SK-N-MC (cell line): ENCODE measurements around the gene KRTAP10-9.
"Not testable (repeated sequence)": the region's sequence is repeated elsewhere in the genome, so short reads cannot be mapped to it uniquely, and the experiment has no call there.

Source experiments
- DNase-seq: peaks from one replicate; pipeline ENCODE4 v3.0.0-alpha.2; 2011; ENCODE audit warnings: low read depth, low spot score
- H3K27ac ChIP-seq: fragments of 200-600 bp; sonication (generic); 2 replicates; pipeline ENCODE4 v1.5.1; 2016; ENCODE audit warnings: mixed run types
- H3K36me3 ChIP-seq: fragments of 200-600 bp; sonication (generic); 2 replicates; pipeline ENCODE4 v1.6.1; 2017; ENCODE audit warnings: antibody characterized with exemption, low read length, mixed read lengths; ENCODE audit not compliant: insufficient read depth
- H3K4me3 ChIP-seq: fragments of 200-600 bp; sonication (generic); 2 replicates; pipeline ENCODE4 v1.5.1; 2016
- H3K9ac ChIP-seq: fragments of 200-600 bp; sonication (generic); 2 replicates; pipeline ENCODE4 v1.8.0; 2017; ENCODE audit warnings: mixed run types, mixed read lengths; ENCODE audit not compliant: insufficient read length
- H3K9me3 ChIP-seq: fragments of 200-600 bp; sonication (generic); 2 replicates; pipeline ENCODE4 v1.6.1; 2017; ENCODE audit warnings: low read depth, mild to moderate bottlenecking, antibody characterized with exemption, low read length, moderate library complexity, mixed read lengths
- EZH2 ChIP-seq: fragments of 200-600 bp; sonication (generic); IDR thresholded peaks from one replicate; pipeline ENCODE4 v1.6.1; 2017; ENCODE audit warnings: antibody characterized with exemption
- FOXP2 ChIP-seq: optimal IDR thresholded peaks from 2 replicates; pipeline ENCODE3; 2011; ENCODE audit warnings: mild to moderate bottlenecking, moderate library complexity; ENCODE audit not compliant: insufficient read depth; ENCODE audit errors: extremely low read length, control extremely low read depth
- POLR2AphosphoS5 ChIP-seq: IDR thresholded peaks from 2 replicates; pipeline ENCODE4 v1.6.1; 2012; ENCODE audit warnings: mild to moderate bottlenecking, low read depth, low read length, borderline replicate concordance

Gene KRTAP10-9

GRCh38 chr21:44628707-44629391 lies 2.0 kb downstream of the KRTAP10-9 start:
- TF ChIP-seq POLR2AphosphoS5 (no peak), FOXP2 (no peak), EZH2 (no peak)
- Histone ChIP-seq H3K9ac (no peak overlapping the region), H3K9me3 (peaks cover 4% of the 10 kb centered on the region; the same call in 1 of the 2 replicates), H3K36me3 (peaks cover 19% of the 10 kb centered on the region), H3K4me3 (no peak overlapping the region), H3K27ac (no peak overlapping the region)
- no peak for DNase-seq

GRCh38 chr21:44630440-44630839 lies 3.5 kb downstream of the KRTAP10-9 start:
- TF ChIP-seq FOXP2 (no peak), EZH2 (no peak), POLR2AphosphoS5 (no peak)
- no peak overlapping the region for H3K27ac ChIP-seq
- no peak overlapping the region for H3K9ac ChIP-seq
- peaks cover 19% of the 10 kb centered on the region for H3K36me3 ChIP-seq
- H3K9me3 ChIP-seq: no peaks in the 10 kb centered on the region
- H3K4me3 ChIP-seq: no peak overlapping the region
- no peak for DNase-seq

- no peak overlapping the region for H3K4me3 ChIP-seq
- DNase-seq: no peak
- TF ChIP-seq EZH2 (no peak), FOXP2 (no peak), POLR2AphosphoS5 (no peak)
- no peak overlapping the region for H3K9ac ChIP-seq
- peaks cover 19% of the 10 kb centered on the region for H3K36me3 ChIP-seq
- H3K9me3 ChIP-seq: no peaks in the 10 kb centered on the region
- no peak overlapping the region for H3K27ac ChIP-seq
Measured at GRCh38 chr21:44632067-44632466, 5.2 kb downstream of the KRTAP10-9 start.

- no peak overlapping the region for H3K9ac ChIP-seq
- no peak for TF ChIP-seq EZH2
- TF ChIP-seq POLR2AphosphoS5: no peak
- TF ChIP-seq FOXP2: no peak
- H3K4me3 ChIP-seq: no peak overlapping the region
- H3K27ac ChIP-seq: no peak overlapping the region
- H3K9me3 ChIP-seq: no peaks in the 10 kb centered on the region
- peaks cover 3% of the 10 kb centered on the region; the same call in 1 of the 2 replicates for H3K36me3 ChIP-seq
- no peak for DNase-seq
Measured at GRCh38 chr21:44636209-44637017, 9.5 kb downstream of the KRTAP10-9 start.

GRCh38 chr21:44637018-44637850 lies 10.3 kb downstream of the KRTAP10-9 start, which contains the start of gene KRTAP10-10:
Gene KRTAP10-10, plus strand, starts transcription at chr21:44637356. Its CDS starts 62 bp downstream, at chr21:44637418.
- H3K27ac ChIP-seq: no peak within 1 kb of the TSS
- DNase-seq: no peak
- no peaks in the 10 kb centered on the region for H3K9me3 ChIP-seq
- H3K9ac ChIP-seq: no peak within 1 kb of the TSS
- no peak within 1 kb of the TSS for H3K4me3 ChIP-seq
- H3K36me3 ChIP-seq: no peaks in the 10 kb centered on the region
- TF ChIP-seq EZH2 (no peak), POLR2AphosphoS5 (no peak), FOXP2 (no peak)

GRCh38 chr21:44637851-44638348 lies 11.0 kb downstream of the KRTAP10-9 start:
- H3K9me3 ChIP-seq, H3K27ac ChIP-seq, DNase-seq, H3K9ac ChIP-seq, H3K36me3 ChIP-seq, H3K4me3 ChIP-seq: not testable (repeated sequence)

- not testable (repeated sequence) for H3K9ac ChIP-seq, H3K36me3 ChIP-seq, H3K4me3 ChIP-seq, H3K9me3 ChIP-seq, DNase-seq, H3K27ac ChIP-seq
Measured at GRCh38 chr21:44638506-44639330, 11.8 kb downstream of the KRTAP10-9 start.

GRCh38 chr21:44639331-44639655 lies 12.4 kb downstream of the KRTAP10-9 start:
- Histone ChIP-seq H3K9ac (no peak overlapping the region), H3K36me3 (peaks cover 3% of the 10 kb centered on the region), H3K27ac (no peak overlapping the region), H3K4me3 (no peak overlapping the region), H3K9me3 (peaks cover 2% of the 10 kb centered on the region; the same call in 1 of the 2 replicates)
- no peak for DNase-seq
- TF ChIP-seq FOXP2: no peak
- TF ChIP-seq POLR2AphosphoS5: no peak
- no peak for TF ChIP-seq EZH2
